ENCODE results near the gene ZCCHC7. TPM values are rescaled to one million over a fixed set of nuclear protein-coding genes. Genes with fewer than 3 reads are reported as not detected.

Gene ZCCHC7
- total and polyA plus RNA-seq, 9 of the 15 experiments (the other 6 are each of a cell fraction or from before 2014, with no cell fraction given) = 34.1 to 68.9 (median 48.8) TPM

DNA sequence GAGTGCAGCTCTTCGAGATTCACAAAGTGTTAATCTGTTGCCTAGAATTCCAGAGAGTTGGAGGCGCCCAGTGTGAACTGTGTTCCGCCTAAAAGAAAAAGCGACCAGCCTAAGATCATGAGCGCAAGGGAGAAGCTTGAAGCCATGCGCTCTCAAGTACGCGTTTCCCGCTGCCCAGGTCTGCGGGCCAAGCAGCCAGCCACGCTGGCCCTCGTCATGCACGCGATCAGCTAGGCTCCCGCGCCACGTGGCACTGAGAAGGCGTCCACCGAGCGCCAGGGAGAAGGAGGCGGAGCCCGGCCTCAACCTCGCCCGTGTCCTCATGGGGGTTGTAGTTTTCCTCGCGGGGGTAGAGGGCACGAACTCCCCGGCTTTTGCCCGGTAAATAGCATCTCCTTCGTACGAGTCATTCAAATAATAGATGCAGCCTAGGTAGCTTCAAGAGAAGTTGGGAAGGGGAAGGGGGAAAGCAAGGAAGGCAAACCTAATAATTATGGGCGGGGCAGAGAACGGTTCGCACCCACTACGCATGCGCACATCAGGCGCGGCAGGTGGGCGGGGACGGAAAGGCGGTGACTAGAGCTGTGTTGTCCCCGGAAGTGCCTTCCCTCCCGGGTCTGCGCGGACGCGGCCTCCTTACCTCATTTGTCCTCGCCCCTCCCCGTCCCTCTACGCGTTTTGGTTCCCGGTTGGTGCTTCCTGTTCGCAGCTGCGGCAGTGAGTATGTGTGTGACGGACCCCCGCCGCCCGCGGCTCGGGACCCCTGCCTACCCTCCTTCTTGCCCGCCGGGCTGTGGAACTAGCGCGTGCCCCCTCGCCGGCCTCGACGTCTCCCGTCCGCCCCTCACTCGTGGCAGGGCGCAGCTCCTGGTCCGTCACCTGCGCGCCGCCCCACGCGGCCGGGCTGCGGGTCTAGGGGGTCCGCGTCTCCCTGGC is at the start of gene ZCCHC7 (continued):
- no peak for TF ChIP-seq XRCC5 (IDR thresholded peaks at IDR 0.05; ENCODE audit: low read depth, low read length)
- TF ChIP-seq SMARCA5 (IDR thresholded peaks at IDR 0.05) = no peak
- no peak for TF ChIP-seq ZNF780A (CRISPR knock-in tag; IDR thresholded peaks at IDR 0.05)
- no peak for TF ChIP-seq KHSRP (IDR thresholded peaks at IDR 0.05)
- peak; percentile 67 for TF ChIP-seq TAF9B (IDR thresholded peaks at IDR 0.05; ENCODE audit: partially characterized antibody)
- peak; percentile 96 for TF ChIP-seq GABPA (tag; conservative IDR thresholded peaks at IDR 0.05; ENCODE audit: low read depth)
- no peak for TF ChIP-seq SMAD2 (IDR thresholded peaks at IDR 0.05; ENCODE audit: low read depth, low read length)
- TF ChIP-seq IFI16 (CRISPR knock-in tag; IDR thresholded peaks at IDR 0.05) = peak; percentile 52; the same call in 1 of the 2 replicates
- TF ChIP-seq, protein P1, sequence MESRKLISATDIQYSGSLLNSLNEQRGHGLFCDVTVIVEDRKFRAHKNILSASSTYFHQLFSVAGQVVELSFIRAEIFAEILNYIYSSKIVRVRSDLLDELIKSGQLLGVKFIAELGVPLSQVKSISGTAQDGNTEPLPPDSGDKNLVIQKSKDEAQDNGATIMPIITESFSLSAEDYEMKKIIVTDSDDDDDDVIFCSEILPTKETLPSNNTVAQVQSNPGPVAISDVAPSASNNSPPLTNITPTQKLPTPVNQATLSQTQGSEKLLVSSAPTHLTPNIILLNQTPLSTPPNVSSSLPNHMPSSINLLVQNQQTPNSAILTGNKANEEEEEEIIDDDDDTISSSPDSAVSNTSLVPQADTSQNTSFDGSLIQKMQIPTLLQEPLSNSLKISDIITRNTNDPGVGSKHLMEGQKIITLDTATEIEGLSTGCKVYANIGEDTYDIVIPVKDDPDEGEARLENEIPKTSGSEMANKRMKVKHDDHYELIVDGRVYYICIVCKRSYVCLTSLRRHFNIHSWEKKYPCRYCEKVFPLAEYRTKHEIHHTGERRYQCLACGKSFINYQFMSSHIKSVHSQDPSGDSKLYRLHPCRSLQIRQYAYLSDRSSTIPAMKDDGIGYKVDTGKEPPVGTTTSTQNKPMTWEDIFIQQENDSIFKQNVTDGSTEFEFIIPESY (CRISPR knock-in tag; IDR thresholded peaks at IDR 0.05) = peak; percentile 98
- no peak for TF ChIP-seq NFIX (CRISPR knock-in tag; IDR thresholded peaks at IDR 0.05; ENCODE audit: low read depth)
- peak; percentile 59 for TF ChIP-seq KDM5B (IDR thresholded peaks at IDR 0.05; ENCODE audit: insufficient replicate concordance, low read depth, low read length)
- TF ChIP-seq KLF1 (tag; IDR thresholded peaks at IDR 0.05) = peak; percentile 98
- TF ChIP-seq, protein P2, sequence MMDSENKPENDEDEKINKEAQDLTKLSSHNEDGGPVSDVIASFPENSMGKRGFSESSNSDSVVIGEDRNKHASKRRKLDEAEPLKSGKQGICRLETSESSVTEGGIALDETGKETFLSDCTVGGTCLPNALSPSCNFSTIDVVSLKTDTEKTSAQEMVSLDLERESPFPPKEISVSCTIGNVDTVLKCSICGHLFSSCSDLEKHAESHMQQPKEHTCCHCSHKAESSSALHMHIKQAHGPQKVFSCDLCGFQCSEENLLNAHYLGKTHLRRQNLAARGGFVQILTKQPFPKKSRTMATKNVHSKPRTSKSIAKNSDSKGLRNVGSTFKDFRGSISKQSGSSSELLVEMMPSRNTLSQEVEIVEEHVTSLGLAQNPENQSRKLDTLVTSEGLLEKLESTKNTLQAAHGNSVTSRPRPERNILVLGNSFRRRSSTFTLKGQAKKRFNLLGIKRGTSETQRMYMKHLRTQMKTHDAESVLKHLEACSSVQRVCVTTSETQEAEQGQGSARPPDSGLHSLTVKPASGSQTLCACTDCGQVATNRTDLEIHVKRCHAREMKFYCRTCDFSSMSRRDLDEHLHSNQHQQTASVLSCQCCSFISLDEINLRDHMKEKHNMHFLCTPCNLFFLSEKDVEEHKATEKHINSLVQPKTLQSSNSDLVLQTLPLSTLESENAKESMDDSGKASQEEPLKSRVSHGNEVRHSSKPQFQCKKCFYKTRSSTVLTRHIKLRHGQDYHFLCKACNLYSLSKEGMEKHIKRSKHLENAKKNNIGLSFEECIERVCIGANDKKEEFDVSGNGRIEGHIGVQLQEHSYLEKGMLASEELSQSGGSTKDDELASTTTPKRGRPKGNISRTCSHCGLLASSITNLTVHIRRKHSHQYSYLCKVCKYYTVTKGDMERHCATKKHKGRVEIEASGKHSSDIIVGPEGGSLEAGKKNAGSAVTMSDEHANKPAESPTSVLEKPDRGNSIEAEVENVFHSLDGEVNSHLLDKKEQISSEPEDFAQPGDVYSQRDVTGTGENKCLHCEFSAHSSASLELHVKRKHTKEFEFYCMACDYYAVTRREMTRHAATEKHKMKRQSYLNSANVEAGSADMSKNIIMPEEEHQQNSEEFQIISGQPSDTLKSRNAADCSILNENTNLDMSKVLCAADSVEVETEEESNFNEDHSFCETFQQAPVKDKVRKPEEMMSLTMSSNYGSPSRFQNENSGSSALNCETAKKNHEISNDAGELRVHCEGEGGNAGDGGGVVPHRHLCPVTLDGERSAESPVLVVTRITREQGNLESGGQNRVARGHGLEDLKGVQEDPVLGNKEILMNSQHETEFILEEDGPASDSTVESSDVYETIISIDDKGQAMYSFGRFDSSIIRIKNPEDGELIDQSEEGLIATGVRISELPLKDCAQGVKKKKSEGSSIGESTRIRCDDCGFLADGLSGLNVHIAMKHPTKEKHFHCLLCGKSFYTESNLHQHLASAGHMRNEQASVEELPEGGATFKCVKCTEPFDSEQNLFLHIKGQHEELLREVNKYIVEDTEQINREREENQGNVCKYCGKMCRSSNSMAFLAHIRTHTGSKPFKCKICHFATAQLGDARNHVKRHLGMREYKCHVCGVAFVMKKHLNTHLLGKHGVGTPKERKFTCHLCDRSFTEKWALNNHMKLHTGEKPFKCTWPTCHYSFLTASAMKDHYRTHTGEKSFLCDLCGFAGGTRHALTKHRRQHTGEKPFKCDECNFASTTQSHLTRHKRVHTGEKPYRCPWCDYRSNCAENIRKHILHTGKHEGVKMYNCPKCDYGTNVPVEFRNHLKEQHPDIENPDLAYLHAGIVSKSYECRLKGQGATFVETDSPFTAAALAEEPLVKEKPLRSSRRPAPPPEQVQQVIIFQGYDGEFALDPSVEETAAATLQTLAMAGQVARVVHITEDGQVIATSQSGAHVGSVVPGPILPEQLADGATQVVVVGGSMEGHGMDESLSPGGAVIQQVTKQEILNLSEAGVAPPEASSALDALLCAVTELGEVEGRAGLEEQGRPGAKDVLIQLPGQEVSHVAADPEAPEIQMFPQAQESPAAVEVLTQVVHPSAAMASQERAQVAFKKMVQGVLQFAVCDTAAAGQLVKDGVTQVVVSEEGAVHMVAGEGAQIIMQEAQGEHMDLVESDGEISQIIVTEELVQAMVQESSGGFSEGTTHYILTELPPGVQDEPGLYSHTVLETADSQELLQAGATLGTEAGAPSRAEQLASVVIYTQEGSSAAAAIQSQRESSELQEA (IDR thresholded peaks at IDR 0.05; ENCODE audit: low read depth) = peak; percentile 78
- peak; percentile 93; the same call in 1 of the 2 replicates for TF ChIP-seq ZNF124 (CRISPR knock-in tag; IDR thresholded peaks at IDR 0.05)
- TF ChIP-seq BRD9 (IDR thresholded peaks at IDR 0.05; ENCODE audit: low read depth, partially characterized antibody) = peak; percentile 27
- TF ChIP-seq HNRNPLL (IDR thresholded peaks at IDR 0.05; ENCODE audit: low read depth, low read length, poor library complexity, severe bottlenecking) = peak; percentile 68
- no peak for TF ChIP-seq SMARCA4 (IDR thresholded peaks at IDR 0.05)
- TF ChIP-seq HCFC1 (IDR thresholded peaks at IDR 0.05; ENCODE audit: low read depth, low read length) = peak; percentile 93
